G401.6 (cell line): ENCODE results near the gene CCDC169.
A peak's percentile ranks its signal among the peaks of the same experiment; 100 is the strongest.
"Not testable (repeated sequence)": the region's sequence is repeated elsewhere in the genome, so short reads cannot be mapped to it uniquely, and the experiment has no call there.

Source experiments
- FAIRE-seq: peaks from 2 replicates; lab custom pipeline; 2012; peaks lifted over from hg19 to GRCh38; lab: Jason Lieb, UNC

The CCDC169 gene

DNA sequence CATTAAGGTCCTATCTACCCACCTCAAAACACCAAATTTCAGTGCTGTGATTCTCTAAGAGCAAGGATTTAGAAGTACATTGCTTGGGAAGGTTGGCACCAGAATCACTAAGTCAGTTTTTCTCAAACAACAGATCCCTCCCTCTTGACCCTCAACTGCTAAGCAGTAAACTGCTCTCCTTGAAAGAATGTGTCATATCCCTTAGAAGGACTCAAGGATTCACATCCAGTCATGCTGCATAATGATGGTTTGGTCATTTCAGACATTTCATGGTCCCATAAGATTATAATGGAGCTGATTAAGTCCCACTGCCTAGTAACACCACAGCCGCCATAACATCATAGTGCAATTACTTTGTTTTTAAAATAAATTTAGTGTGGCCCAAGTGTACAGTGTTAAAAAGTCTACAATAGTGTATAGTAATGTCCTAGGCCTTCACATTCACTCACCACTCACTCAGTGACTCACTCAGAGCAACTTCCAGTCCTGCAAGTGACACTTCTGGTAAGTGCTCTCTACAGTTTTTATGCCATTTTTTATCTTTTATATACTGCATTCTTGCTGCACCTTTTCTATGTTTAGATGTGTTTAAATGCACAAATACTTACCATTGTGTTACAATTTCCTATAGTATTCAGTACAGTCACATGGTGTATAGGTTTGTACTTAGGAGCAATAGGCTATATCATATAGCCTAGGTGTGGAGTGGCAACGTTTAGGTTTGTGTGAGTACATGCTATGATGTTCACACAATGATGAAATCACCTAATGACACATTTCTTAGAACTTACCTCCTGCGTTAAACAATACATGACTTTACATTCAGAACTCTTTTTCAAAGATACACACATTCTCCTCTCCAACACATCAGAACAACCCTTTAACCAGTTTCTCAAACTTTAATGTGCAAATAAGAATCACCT lies 15.7 kb upstream of the CCDC169 start:
- no peak for FAIRE-seq

DNA sequence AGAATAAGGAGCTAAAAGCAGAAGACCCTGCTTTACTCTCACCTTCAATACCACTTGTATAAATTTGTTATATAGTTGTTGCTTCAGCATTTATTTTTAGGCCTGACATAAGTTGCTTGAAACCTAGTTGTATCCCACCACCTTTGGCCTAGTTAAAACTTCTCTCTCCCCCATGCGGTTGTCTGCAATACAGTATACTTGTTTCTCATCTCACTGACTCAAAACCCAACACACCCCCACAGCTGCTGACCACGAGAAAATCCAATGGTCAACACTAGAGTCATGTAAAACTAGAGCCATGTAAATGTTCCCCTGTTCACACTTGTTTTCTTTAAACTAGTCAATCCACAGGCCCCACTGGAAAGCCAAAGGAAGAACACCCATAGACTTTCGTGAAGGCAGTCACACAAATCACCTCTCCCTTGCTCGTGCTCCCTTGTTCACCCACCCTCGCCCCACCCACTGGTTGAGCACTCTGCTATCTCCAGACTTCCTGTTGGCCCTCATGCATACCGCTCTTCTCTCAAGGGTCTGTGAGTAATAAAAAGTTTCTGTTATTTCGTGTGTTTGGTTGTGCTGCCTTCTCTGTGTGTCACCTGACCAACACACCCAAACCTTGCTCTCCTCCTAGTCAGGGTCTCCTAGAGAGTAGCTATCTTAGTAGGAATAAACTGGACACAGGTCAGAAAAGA lies 12.9 kb upstream of the CCDC169 start:
- FAIRE-seq, result no peak

DNA sequence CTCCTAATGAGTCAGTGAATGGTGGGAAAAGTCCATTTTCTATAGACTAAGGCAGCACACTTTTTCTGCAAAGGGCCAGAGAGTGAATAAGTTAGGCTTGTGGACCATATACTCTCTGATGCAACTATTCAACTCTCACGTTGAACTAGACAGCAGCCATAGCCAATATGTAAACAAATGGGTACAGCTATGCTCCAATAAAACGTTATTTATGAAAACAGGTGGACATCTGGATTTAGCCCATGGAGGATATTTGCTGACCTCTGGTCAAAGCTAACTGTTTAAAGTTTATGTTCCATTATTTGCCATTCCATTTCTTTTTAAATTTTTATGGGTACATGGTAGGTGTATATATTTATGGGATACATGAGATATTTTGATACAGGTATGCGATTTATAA lies 4.7 kb upstream of the CCDC169 start:
- no peak for FAIRE-seq

GRCh38 chr13:36299469-36299868 lies 1.9 kb upstream of the CCDC169 start:
- not testable (repeated sequence) for FAIRE-seq

DNA sequence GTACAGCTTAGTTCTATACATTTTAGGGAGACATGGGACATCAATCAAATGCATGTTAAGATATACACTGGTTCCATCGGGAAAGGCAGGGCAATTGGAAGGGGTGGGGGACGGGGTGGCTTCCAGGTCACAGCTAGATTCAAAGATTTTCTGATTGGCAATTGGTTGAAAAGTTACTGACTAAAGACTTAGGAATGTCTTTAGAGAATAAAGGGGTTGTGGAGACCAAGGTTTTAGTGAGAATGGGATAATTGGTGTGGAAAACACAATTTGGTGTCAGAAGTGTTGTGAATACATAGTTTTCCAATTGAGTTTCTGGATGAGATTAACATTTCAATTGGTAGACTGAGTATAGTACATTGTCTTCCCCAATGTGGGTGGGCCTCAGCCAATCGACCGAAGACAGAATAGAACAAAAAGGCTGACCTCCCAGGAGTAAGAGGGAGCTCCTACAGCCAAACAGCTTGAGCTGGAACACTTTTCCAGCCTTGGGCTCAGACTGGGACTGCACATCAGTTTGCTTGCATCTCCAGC lies 988 bp upstream of the CCDC169 start:
- no peak for FAIRE-seq

DNA sequence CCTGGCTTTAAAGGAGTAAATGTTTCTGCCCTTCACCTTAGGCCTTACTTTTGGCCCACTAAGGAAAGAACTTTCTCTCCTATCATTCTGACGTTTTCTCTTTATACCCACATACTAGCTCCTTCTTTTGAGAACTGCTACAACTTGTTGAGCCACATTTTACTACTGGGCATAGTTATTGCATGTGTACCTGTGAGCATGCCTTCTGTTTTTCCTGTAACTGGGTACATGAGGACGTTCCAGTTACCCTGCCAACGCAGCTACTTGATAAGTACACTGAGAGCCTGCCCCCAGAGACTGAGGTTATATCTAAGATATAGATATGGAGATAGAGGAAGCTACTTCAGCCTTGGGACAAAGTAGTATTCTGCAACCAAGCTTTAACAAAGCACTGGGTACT lies 3.5 kb downstream of the CCDC169 start:
- no peak for FAIRE-seq

DNA sequence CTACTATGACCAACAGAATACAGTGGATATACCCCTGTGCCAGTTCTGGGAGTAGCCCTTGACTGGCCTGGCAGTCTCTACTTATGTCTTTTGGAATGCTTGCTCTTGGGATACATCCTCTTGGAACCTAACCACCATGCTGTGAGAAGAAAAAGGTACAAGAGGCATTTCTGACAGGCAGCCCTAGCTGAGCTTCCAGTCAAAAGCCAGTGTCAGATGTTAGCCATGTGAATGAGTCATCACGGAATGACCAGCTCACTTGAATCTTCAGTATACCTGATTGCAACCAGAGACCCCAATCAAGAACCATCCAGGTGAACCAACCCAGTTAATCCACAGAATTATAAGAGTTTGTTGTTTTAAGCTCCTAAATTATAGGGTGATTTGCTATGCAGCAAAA lies 4.1 kb downstream of the CCDC169 start:
- FAIRE-seq, result no peak

- no peak for FAIRE-seq
Observed at GRCh38 chr13:36288794-36289391, 8.7 kb downstream of the CCDC169 start.

GRCh38 chr13:36286006-36286405 lies 11.6 kb downstream of the CCDC169 start:
- no peak for FAIRE-seq

GRCh38 chr13:36282821-36283432 lies 14.7 kb downstream of the CCDC169 start:
- FAIRE-seq, result peak; percentile 81

DNA sequence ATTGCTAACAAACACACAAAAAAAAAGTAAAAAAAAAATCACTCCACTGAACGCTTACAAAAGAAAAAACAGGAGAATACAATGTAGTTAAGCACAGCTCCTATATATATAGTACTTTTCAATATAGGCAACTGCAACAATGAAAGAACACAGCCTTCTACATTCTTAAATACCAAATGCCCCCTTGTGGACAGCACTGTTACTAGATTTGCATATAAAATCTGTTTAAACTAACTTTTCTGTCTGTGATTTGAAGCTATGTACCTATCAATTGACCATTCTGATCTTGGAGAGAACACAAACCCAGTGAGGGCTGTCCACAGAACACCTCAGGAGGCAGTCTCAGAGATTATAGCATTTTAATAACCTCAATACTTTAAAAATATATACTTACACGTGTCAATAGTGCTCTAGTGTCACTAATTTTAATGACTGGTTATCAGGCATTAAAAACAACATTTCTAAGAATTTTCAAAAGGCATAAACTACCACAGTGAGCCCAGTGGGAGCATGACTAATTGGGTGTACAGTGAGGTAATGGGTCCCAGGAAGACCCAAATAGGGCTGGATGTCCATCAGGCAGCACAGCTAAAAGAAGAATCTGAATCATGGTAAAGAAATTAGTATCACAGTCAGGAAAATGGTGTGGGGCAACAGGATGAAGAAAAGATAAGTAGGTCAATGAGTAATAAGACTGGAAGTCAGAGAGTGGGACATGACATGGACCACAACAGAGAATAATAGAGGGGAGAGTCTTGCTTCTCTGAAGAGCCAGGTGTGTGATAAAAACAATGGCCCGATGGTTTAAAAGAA lies 22.2 kb downstream of the CCDC169 start:
- FAIRE-seq, result peak; percentile 76

DNA sequence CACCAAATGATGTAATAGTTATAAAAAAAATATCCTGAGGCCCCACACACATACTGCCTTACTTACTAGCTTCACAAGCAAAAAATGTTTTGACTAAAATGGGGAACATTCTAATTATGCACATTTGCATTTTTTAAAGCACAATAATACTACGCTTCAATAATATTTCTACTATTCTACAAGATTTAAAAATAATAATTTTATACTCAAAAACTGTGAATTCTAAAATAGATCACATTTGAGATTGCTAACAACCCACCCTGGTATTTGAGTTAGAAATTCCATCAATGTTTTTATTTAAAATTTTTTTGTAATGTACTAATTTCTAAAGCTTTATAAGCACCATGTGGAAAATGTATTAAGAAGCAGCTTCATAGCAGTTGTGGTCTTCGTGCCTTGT lies 24.2 kb downstream of the CCDC169 start:
- no peak for FAIRE-seq

DNA sequence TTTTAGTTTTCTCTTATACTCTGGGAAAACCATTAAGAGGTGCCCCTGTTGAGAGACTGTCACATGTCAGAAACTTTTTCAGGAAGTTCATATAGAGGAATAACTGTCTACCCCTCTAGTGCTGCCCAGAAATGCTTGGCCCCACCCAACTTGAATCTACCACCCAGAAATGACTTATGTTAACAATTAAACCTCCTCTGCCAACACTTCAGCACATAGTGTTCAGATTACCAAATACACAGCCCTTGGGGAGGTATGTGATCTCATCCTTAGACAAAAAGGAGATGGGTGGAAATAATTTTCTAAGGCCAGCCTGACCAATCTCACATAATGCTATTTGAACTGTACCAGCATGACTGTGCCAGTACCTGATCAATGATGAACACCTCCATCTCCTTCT lies 35.6 kb downstream of the CCDC169 start:
- no peak for FAIRE-seq

GRCh38 chr13:36261011-36261410 lies 36.6 kb downstream of the CCDC169 start:
- no peak for FAIRE-seq

DNA sequence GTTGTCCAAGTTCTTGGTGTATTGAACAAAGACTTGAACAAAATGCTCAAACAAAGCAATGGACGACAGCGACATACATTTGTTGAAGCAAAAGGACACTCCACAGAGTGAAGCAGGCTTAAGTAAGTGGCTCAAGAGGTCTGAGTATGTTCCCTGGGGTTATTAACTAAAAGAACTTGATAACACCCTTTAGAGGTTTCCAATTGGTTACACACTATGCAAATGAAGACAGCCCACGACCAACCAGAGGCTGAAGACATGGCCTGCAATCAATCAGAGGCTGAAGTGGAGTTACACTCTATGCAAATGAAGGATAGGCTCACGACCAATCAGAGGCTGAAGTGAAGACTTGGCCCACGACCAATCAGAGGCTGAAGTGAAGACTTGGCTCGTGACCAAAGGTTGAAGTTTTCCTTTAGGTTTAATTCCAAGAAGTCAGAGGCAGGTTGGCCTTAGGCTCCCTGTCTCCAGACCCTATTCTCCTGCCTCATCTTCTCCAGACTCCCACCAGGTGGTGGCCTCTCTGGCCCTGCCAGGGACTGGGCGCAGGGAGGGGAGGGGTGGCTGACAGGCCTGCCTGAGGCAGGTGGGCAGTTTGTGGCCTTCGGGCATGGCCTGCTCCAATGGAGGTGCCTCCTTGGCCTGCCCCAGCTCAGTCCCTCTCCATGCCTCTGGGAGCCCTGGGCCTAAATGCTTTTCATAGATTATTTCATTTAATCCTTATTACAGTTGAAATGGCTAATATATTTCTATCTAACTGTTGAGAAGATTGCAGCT lies 38.1 kb downstream of the CCDC169 start:
- FAIRE-seq, result no peak

GRCh38 chr13:36258831-36259230 lies 38.8 kb downstream of the CCDC169 start:
- FAIRE-seq, result no peak

GRCh38 chr13:36251526-36251925 lies 46.1 kb downstream of the CCDC169 start:
- FAIRE-seq, result no peak

DNA sequence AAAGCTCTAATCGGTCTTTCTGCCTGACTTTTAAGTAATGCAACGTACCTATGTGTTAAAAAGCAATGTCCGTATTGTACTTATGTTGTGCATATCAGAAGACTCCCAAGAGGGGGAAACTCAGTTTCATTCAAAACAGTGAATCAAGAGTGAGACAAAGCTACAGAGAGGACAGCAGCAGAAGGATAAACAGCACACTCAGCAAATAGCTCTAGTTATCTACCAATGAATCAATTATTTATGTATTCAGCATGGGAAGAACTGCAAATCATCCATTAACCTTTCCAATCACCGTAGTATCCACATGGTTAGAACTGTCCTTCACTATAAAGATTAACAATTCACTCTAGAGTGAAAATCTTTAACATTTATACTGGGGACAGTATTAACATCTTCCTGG lies 46.6 kb downstream of the CCDC169 start:
- no peak for FAIRE-seq

DNA sequence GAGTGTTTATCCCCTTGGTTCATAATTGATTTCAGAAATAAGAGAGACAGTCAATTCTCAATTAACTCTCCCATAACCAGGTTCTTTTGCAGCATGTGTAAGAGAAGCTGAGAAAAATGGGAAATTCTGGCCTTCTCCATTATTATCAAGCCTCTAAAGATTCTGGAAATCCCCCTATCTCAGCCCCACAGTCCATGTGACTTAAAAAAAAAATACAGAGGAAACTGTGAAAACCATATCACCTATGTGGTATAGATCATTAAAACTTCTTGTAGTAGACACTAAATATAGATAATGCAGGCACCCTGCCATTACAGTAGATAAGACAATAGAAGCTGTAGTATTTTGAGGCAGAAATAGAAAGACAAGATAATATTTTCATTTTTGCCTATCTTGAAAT lies 48.9 kb downstream of the CCDC169 start:
- no peak for FAIRE-seq

GRCh38 chr13:36244990-36245389 lies 52.6 kb downstream of the CCDC169 start:
- FAIRE-seq, result no peak

GRCh38 chr13:36244073-36244472 lies 53.5 kb downstream of the CCDC169 start:
- FAIRE-seq, result no peak
